ENCODE data around the gene ALDH2.

ALDH2 gene

GRCh38 chr12:111741235-111741812 lies 25.4 kb upstream of the ALDH2 start:
- TF ChIP-seq CTCF (conservative IDR thresholded peaks at IDR 0.05; ENCODE audit: low read length), result no peak
- no peak overlapping the region for H3K4me3 ChIP-seq (ENCODE audit: low read length)
- no peak for DNase-seq (ENCODE audit: low read depth)

DNA sequence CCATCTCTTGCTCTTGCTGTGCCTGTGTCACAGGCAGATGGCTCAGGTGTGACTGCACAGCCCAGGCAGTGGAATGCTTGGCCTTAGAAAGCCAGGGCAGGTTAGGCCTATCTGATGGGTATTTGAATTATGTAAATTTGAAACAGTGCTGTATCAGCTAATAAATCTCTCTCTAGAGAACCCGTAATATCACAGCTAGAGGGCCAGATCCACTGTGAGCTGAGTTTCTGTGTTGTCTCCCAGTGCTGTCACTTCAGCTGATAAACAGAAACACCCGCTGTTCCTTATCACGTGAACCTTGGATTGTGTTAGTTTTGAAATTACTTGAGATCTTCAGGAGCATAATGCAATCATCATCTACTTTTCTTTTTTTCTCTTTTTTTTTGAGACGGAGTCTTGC lies 21.5 kb upstream of the ALDH2 start:
- DNase-seq (ENCODE audit: low read depth), result no peak
- no peak for TF ChIP-seq CTCF (conservative IDR thresholded peaks at IDR 0.05; ENCODE audit: low read length)
- no peak overlapping the region for H3K4me3 ChIP-seq (ENCODE audit: low read length)

- no peak for DNase-seq (ENCODE audit: low read depth)
- no peak for TF ChIP-seq CTCF (conservative IDR thresholded peaks at IDR 0.05; ENCODE audit: low read length)
- no peak overlapping the region for H3K4me3 ChIP-seq (ENCODE audit: low read length)
Observed at GRCh38 chr12:111747333-111747732, 19.4 kb upstream of the ALDH2 start.

- H3K4me3 ChIP-seq (ENCODE audit: low read length), result no peak overlapping the region
- TF ChIP-seq CTCF (conservative IDR thresholded peaks at IDR 0.05; ENCODE audit: low read length), result no peak
- no peak for DNase-seq (ENCODE audit: low read depth)
Observed at GRCh38 chr12:111748151-111748672, 18.5 kb upstream of the ALDH2 start.

GRCh38 chr12:111748867-111749266 lies 17.9 kb upstream of the ALDH2 start:
- no peak for TF ChIP-seq CTCF (conservative IDR thresholded peaks at IDR 0.05; ENCODE audit: low read length)
- DNase-seq (ENCODE audit: low read depth), result no peak
- H3K4me3 ChIP-seq (ENCODE audit: low read length), result no peak overlapping the region

DNA sequence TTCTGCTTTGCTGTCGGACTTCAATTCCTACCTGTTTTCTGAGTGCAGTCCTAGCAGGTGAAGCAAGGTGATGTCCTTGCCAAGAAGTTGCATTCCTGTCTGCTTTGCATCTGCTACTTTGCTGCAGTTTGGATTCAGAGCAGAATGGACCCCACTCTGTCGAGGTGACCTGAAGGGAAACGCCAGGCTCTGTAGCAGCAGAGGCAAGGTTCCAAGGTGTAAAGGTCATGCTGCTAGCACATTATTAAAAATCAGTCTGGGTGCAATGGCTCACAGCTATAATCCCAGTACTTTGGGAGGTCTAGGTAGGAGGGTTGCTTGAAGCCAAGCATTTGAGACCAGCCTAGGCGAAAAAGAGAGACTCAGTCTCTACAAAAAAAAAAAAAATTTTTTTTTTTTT lies 17.3 kb upstream of the ALDH2 start:
- DNase-seq (ENCODE audit: low read depth), result no peak
- TF ChIP-seq CTCF (conservative IDR thresholded peaks at IDR 0.05; ENCODE audit: low read length), result no peak
- H3K4me3 ChIP-seq (ENCODE audit: low read length), result no peak overlapping the region

DNA sequence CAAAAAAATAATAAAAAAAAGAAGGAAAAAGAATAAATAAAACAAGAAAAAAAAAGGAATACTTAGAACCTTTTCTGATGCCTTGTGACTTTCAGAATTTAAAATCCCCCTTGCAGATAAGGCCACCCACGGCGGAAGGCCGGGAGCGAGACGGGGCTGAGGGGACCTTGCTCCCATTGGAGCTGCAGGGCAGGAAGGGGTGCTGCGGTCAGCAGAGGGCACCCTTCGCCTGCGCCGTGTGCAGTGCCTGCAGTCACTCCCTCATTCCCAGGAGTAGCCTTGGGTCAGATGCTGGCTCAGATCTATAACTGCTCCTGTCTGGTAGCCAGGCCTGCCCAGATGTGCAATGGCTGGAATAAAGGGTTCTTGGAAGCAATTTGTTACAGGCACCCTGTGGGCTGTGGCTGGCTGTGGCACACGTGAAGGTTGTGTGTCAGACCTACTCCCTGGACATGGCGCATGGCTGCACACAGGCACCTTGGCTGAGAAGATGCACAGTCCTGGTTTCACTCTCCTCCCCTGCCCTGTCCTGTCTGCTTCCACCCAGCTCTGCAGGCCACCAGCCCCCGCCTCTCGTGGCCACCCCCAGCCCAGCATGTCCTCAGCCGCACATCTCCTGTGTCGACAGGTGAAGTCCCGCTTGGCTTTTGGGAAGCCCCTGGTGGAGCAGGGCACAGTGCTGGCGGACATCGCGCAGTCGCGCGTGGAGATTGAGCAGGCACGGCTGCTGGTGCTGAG lies 13.4 kb upstream of the ALDH2 start:
- TF ChIP-seq CTCF (conservative IDR thresholded peaks at IDR 0.05; ENCODE audit: low read length), result peak; percentile 74
- peak; percentile 74 for DNase-seq (ENCODE audit: low read depth)
- no peak overlapping the region for H3K4me3 ChIP-seq (ENCODE audit: low read length)
